Measurements from ENCODE around the gene RPUSD4. TPM values are rescaled to one million over a fixed set of nuclear protein-coding genes. Genes with fewer than 3 reads are reported as not detected.

Gene RPUSD4
- total and polyA plus RNA-seq, 10 of the 15 experiments (the other 5 are each of a cell fraction or from before 2014, with no cell fraction given) = 24.5 to 47.6 (median 31.7) TPM

DNA sequence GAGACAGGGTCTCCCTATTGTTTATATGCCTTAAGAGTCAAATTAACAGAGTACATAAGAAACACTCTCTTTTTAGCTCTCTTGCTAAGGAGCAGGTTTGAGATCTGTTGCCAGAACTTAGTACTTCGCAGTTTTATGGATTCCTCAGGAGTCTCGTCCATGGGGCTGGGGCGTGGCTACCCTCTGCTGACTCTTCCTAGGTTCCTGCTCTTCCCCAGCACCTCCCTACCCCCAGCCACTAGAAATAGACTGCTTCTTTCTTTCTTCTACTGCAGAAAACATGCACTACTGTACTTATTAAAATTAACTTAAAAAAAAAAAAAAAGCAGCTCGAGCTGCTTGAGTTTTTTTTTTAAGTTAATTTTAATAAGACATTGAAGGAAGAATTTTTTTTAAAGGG lies 8.1 kb upstream of the RPUSD4 start:
- CTCF ChIA-PET = no interaction called here
- no peak overlapping the region for H3K4me3 ChIP-seq
- no peak overlapping the region for H3K9ac ChIP-seq (ENCODE audit: control insufficient read depth, insufficient read depth, low read length)
- 75% methylated on average over 4 of the region's 4 CpGs for WGBS (ENCODE audit: insufficient coverage, insufficient replicate concordance, low lambda C conversion rate, missing lambda C conversion rate)
- ATAC-seq = no peak
- no peak for DNase-seq (ENCODE audit: low read depth, low spot score)
- in situ Hi-C loops (cut with MboI) (no loop called here), intact Hi-C loops (cut with micrococcal nuclease; ENCODE audit: unreplicated experiment) (no loop called here)
- POLR2A ChIA-PET = interaction anchor here (0.6 kb wide), 2 partner anchors 20 to 32 kb away, joined by 3 read pairs; no protein-coding TSS in a partner anchor
- H3K9me3 ChIP-seq (replicated peaks; ENCODE audit: control insufficient read depth, insufficient read depth, low read length) = no peaks in the 10 kb centered on the region
- no peaks in the 10 kb centered on the region for H3K27me3 ChIP-seq (replicated peaks in 1 of 2; ENCODE audit: control insufficient read depth in 2 of 2, insufficient read depth in 2 of 2, low read length in 1 of 2)
- peaks cover 8% of the 10 kb centered on the region for H3K79me2 ChIP-seq (ENCODE audit: control insufficient read depth, insufficient read depth, low read length)
- RAD21 ChIA-PET (ENCODE audit: unreplicated experiment) = interaction anchor here (1.0 kb wide), 1 partner anchor 26 kb away, joined by 3 read pairs; no protein-coding TSS in a partner anchor
- BruUV-seq (replicated peaks) = no TSS peak
- SMC1A ChIA-PET (ENCODE audit: uncharacterized antibody, unreplicated experiment) = interaction anchor here (1.5 to 2.9 kb wide), 2 partner anchors 8 to 11 kb away, joined by 5 to 10 read pairs; partner anchors contain the start of genes FAM118B and RPUSD4
- no peak overlapping the region for H2AFZ ChIP-seq (ENCODE audit: control insufficient read depth, low read depth, low read length)
- peaks cover 5% of the 10 kb centered on the region for H3K4me1 ChIP-seq (ENCODE audit: control insufficient read depth, insufficient read depth, low read length)
- no peak for FAIRE-seq
- H3K4me2 ChIP-seq (ENCODE audit: control insufficient read depth, insufficient read depth) = no peak overlapping the region
- no peaks in the 10 kb centered on the region for H4K20me1 ChIP-seq (ENCODE audit: control insufficient read depth, insufficient read depth)
- no peak overlapping the region for H3K27ac ChIP-seq (ENCODE audit: control insufficient read depth, insufficient read depth)
- no peaks in the 10 kb centered on the region; a peak in 1 of 4 replicates for H3K36me3 ChIP-seq (ENCODE audit: control insufficient read depth in 2 of 2, insufficient read depth in 2 of 2, low read length in 1 of 2)
- TF ChIP-seq SMAD1 (IDR thresholded peaks at IDR 0.05; ENCODE audit: low read depth, partially characterized antibody) (no peak), CREB1 (IDR thresholded peaks at IDR 0.05; ENCODE audit: low read depth) (no peak), ZNF207 (IDR thresholded peaks at IDR 0.05; ENCODE audit: borderline replicate concordance) (no peak), WRNIP1 (IDR thresholded peaks at IDR 0.05; ENCODE audit: borderline replicate concordance, low read depth, low read length) (no peak), HDAC6 (IDR thresholded peaks at IDR 0.05; ENCODE audit: unreplicated experiment) (no peak), FOS (IDR thresholded peaks at IDR 0.05; ENCODE audit: borderline replicate concordance, extremely low read depth, insufficient read length) (no peak), MTA2 (IDR thresholded peaks at IDR 0.05; ENCODE audit: low read depth) (no peak), PAX8 (IDR thresholded peaks at IDR 0.05) (no peak), ZZZ3 (IDR thresholded peaks at IDR 0.05; ENCODE audit: control insufficient read depth, insufficient read length, low read depth) (no peak)
- TF ChIP-seq, protein P1, sequence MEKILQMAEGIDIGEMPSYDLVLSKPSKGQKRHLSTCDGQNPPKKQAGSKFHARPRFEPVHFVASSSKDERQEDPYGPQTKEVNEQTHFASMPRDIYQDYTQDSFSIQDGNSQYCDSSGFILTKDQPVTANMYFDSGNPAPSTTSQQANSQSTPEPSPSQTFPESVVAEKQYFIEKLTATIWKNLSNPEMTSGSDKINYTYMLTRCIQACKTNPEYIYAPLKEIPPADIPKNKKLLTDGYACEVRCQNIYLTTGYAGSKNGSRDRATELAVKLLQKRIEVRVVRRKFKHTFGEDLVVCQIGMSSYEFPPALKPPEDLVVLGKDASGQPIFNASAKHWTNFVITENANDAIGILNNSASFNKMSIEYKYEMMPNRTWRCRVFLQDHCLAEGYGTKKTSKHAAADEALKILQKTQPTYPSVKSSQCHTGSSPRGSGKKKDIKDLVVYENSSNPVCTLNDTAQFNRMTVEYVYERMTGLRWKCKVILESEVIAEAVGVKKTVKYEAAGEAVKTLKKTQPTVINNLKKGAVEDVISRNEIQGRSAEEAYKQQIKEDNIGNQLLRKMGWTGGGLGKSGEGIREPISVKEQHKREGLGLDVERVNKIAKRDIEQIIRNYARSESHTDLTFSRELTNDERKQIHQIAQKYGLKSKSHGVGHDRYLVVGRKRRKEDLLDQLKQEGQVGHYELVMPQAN (conservative IDR thresholded peaks at IDR 0.05) = no peak
- TF ChIP-seq, protein P2, sequence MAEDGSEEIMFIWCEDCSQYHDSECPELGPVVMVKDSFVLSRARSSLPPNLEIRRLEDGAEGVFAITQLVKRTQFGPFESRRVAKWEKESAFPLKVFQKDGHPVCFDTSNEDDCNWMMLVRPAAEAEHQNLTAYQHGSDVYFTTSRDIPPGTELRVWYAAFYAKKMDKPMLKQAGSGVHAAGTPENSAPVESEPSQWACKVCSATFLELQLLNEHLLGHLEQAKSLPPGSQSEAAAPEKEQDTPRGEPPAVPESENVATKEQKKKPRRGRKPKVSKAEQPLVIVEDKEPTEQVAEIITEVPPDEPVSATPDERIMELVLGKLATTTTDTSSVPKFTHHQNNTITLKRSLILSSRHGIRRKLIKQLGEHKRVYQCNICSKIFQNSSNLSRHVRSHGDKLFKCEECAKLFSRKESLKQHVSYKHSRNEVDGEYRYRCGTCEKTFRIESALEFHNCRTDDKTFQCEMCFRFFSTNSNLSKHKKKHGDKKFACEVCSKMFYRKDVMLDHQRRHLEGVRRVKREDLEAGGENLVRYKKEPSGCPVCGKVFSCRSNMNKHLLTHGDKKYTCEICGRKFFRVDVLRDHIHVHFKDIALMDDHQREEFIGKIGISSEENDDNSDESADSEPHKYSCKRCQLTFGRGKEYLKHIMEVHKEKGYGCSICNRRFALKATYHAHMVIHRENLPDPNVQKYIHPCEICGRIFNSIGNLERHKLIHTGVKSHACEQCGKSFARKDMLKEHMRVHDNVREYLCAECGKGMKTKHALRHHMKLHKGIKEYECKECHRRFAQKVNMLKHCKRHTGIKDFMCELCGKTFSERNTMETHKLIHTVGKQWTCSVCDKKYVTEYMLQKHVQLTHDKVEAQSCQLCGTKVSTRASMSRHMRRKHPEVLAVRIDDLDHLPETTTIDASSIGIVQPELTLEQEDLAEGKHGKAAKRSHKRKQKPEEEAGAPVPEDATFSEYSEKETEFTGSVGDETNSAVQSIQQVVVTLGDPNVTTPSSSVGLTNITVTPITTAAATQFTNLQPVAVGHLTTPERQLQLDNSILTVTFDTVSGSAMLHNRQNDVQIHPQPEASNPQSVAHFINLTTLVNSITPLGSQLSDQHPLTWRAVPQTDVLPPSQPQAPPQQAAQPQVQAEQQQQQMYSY (CRISPR knock-in tag; IDR thresholded peaks at IDR 0.05) = no peak
- TF ChIP-seq, protein P3, sequence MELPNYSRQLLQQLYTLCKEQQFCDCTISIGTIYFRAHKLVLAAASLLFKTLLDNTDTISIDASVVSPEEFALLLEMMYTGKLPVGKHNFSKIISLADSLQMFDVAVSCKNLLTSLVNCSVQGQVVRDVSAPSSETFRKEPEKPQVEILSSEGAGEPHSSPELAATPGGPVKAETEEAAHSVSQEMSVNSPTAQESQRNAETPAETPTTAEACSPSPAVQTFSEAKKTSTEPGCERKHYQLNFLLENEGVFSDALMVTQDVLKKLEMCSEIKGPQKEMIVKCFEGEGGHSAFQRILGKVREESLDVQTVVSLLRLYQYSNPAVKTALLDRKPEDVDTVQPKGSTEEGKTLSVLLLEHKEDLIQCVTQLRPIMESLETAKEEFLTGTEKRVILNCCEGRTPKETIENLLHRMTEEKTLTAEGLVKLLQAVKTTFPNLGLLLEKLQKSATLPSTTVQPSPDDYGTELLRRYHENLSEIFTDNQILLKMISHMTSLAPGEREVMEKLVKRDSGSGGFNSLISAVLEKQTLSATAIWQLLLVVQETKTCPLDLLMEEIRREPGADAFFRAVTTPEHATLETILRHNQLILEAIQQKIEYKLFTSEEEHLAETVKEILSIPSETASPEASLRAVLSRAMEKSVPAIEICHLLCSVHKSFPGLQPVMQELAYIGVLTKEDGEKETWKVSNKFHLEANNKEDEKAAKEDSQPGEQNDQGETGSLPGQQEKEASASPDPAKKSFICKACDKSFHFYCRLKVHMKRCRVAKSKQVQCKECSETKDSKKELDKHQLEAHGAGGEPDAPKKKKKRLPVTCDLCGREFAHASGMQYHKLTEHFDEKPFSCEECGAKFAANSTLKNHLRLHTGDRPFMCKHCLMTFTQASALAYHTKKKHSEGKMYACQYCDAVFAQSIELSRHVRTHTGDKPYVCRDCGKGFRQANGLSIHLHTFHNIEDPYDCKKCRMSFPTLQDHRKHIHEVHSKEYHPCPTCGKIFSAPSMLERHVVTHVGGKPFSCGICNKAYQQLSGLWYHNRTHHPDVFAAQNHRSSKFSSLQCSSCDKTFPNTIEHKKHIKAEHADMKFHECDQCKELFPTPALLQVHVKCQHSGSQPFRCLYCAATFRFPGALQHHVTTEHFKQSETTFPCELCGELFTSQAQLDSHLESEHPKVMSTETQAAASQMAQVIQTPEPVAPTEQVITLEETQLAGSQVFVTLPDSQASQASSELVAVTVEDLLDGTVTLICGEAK (IDR thresholded peaks at IDR 0.05; ENCODE audit: borderline replicate concordance) = no peak

Measured in GM12878 (cell line).